HL-60/S4 treated with retinoic acid at 250 ng/mL for 4 days and 3 days (cell line): ENCODE data around the gene CPB2.

Experiments used
- in situ Hi-C: fragments of 300-500 bp; cut with MboI; formaldehyde crosslinking; loops from 2 replicates; pipeline ENCODE4 v1.7.0; 2022; ENCODE audit warnings: low sequenced_read_pairs

Gene CPB2

DNA sequence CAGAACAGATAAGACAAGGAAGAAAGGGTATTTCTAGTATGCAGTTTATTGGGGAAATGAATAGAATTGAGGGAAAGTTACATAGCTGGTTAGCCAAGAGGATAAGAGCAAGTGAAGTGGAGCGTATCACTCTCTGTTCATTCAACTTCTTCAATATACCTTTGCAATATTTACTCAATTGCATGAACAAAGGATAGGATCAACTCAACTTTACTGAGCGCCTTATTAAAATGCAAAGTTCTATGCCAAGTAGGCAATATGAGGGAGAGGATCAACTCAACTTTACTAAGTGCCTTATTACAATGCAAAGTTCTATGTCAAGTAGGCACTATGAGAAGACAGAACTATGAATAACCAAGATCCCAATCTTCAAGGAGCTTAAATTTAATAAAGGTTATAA is 96.2 kb downstream of the CPB2 start:
- in situ Hi-C loops, result no loop called here

DNA sequence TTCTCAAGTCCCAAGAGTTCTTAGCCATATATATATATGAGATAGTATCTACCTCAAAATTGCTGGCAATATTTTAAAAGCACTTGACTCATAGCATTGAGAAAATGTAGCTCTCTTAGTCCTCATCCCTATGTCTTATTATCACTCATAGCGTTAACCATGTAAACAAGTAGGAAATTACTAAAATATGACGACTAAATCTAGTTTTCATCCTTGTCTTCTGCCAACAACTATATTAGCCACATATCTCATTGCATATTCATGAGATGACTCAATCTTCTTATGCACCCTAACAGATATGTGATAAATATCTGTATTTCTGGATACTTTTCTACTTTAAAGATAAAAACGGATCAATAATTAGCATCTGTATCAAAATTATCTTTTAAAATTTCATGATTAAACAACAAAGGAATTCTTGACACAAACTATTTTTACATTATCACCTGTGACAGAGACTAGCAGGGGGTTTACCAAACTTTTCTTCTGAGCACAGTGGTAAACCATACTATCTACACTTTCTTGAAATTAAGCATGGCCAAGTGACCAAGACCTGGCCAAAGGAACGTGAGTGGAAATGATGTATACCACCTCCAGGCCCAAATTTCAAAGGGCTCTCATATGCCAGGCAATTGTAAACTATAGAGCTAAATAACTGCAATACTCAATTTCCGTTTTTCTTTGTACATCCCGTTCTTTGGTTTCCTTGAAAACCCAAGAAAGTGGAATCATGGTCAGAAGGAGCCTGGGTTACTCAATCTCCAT is 98.0 kb downstream of the CPB2 start:
- in situ Hi-C loops, result no loop called here

- in situ Hi-C loops, result no loop called here
These were observed 100.3 kb downstream of the CPB2 start for GRCh38 chr13:46004491-46004890.
